Esophagus muscularis mucosa (tissue), 4 donors: ENCODE measurements around the gene DCC.

ENCODE experiments used
- EP300 ChIP-seq: sonication (generic); formaldehyde crosslinking; IDR thresholded peaks from one replicate; pipeline ENCODE4 v1.6.1; 2017; ENCODE audit warnings: antibody characterized with exemption
- POLR2A ChIP-seq: fragments of 450-650 bp; IDR thresholded peaks from one replicate; pipeline ENCODE4 v1.6.1; 2017; ENCODE audit warnings: antibody characterized with exemption, moderate library complexity, mild to moderate bottlenecking, low read depth
- POLR2AphosphoS5 ChIP-seq, 2 donors: sonication (generic); formaldehyde crosslinking; IDR thresholded peaks; one replicate each; pipeline ENCODE4 v1.6.1; 2017; ENCODE audit warnings: antibody characterized with exemption in 2 of 2
- TF ChIP-seq, protein P1 (sequence below), 3 experiments: fragments of 200-600 bp in 2 of 3; fragments of 450-650 bp in 1 of 3; sonication (generic) in 2 of 3; IDR thresholded peaks; one replicate each; pipeline ENCODE4 v1.5.1; 2017 to 2019; ENCODE audit warnings: antibody characterized with exemption in 3 of 3, mild to moderate bottlenecking in 2 of 3, moderate library complexity in 1 of 3

DNA sequence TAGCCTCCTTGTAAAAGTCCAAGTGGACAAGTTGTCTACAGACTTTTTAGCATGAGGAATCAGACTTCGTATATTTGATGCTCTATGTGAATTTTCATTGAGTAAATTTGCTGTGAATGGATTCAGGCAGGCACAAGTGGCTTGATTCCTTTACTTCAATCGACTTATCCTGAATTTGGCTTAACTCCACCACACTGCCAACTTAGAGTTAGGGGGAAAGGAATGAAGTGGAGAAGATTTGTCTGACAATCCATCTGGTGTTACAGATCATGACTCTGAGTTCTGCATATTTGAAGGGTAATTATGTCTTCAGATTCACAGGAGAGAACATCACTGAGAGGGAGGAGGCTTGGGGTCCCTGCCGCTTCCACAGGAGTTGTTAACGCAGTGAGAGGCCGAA lies 829.3 kb downstream of the DCC start:
- no peak for TF ChIP-seq POLR2A
- TF ChIP-seq, protein P1, sequence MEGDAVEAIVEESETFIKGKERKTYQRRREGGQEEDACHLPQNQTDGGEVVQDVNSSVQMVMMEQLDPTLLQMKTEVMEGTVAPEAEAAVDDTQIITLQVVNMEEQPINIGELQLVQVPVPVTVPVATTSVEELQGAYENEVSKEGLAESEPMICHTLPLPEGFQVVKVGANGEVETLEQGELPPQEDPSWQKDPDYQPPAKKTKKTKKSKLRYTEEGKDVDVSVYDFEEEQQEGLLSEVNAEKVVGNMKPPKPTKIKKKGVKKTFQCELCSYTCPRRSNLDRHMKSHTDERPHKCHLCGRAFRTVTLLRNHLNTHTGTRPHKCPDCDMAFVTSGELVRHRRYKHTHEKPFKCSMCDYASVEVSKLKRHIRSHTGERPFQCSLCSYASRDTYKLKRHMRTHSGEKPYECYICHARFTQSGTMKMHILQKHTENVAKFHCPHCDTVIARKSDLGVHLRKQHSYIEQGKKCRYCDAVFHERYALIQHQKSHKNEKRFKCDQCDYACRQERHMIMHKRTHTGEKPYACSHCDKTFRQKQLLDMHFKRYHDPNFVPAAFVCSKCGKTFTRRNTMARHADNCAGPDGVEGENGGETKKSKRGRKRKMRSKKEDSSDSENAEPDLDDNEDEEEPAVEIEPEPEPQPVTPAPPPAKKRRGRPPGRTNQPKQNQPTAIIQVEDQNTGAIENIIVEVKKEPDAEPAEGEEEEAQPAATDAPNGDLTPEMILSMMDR (IDR thresholded peaks at IDR 0.05), result no peak
- TF ChIP-seq EP300, result no peak
- TF ChIP-seq POLR2AphosphoS5 (IDR thresholded peaks at IDR 0.05), result no peak
